ENCODE data around the gene PAFAH1B2. TPM values are rescaled to one million over a fixed set of nuclear protein-coding genes. Genes with fewer than 3 reads are reported as not detected.

PAFAH1B2 gene
- total RNA-seq, 2 donors from 2014 or later, result 72.5 to 126 TPM

DNA sequence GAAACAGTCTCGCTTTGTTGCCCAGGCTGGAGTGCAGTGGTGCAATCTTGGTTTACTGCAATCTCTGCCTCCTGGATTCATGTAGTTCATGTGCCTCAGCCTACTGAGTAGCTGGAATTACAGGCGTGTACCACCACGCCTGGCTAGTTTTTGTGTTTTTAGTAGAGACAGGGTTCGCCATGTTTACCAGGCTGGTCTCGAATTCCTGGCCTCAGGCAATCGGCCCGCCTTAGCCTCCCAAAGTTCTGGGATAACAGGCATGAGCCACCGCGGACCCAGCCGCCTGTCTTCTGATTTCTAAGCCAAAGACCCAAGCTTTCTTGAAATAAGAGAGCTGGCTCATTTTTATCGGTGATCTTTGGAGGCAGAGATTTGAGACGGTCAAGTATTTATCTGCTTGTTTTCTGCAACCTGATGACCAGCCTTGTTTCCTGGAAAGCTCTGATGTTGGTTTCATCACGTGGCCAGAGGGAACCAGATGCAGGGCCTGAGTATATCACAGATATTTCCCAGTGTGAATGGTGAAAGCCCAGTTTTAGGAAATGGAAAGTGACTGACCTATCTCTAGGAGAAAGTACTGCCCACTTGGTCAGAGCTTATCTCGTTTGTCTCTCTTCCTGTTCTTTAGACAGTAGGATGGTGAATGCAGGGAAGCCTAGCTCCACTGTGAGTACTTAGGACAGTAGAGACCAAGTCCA is 28.8 kb downstream of the PAFAH1B2 start:
- Histone ChIP-seq H3K9me3 (no peaks in the 10 kb centered on the region), H3K36me3 (peaks cover 0 to under 1% of the 10 kb centered on the region in 2 donors), H3K27ac (peak overlapping the region; percentile 30 to 53), H3K27me3 (replicated peaks; ENCODE audit: insufficient read depth) (no peaks in the 10 kb centered on the region), H3K4me3 (no peak overlapping the region), H3K4me1 (replicated peaks) (peaks cover 4% of the 10 kb centered on the region)
- no peak for DNase-seq (ENCODE audit: low spot score)
- intact Hi-C loops (cut with DNase I), result no loop called here
- WGBS, result 45% methylated on average over 14 of the region's 14 CpGs
- TF ChIP-seq POLR2AphosphoS5 (IDR thresholded peaks at IDR 0.05), result peak; percentile 10
- TF ChIP-seq POLR2A (IDR thresholded peaks at IDR 0.05), result no peak

DNA sequence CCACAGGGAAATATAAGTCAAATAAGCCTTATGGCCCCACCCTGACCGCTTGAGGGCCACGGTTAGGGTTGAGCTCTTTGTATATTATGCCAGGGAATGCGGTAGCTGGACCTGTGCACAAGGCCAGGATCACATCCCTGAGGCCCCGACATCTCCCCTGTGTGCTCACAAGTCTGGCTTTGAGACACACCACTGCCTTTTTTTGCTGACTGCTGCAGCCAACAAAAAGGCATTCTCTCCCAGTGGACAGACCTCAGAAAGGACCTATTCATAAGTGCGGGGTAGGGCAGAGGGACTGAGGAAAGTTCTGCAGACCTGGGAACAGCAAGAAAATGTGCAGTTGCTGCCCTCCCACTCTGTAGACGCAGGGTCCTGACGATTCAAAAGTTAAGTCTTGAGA is 31.0 kb downstream of the PAFAH1B2 start:
- peaks cover 4% of the 10 kb centered on the region for H3K4me1 ChIP-seq (replicated peaks)
- no peaks in the 10 kb centered on the region for H3K27me3 ChIP-seq (replicated peaks; ENCODE audit: insufficient read depth)
- 68% methylated on average over 7 of the region's 7 CpGs for WGBS
- H3K9me3 ChIP-seq, result no peaks in the 10 kb centered on the region
- DNase-seq (ENCODE audit: low spot score), result no peak
- H3K36me3 ChIP-seq, result no peaks in the 10 kb centered on the region
- H3K27ac ChIP-seq, result no peak overlapping the region
- intact Hi-C loops (cut with DNase I), result loop anchor here (5.0 kb wide), 1 partner anchor 33 kb away; the partner anchor contains the start of gene PAFAH1B2
- no peak overlapping the region for H3K4me3 ChIP-seq
- no peak for TF ChIP-seq CTCF (IDR thresholded peaks at IDR 0.05)
- TF ChIP-seq POLR2AphosphoS5 (IDR thresholded peaks at IDR 0.05), result no peak
- no peak for TF ChIP-seq POLR2A (IDR thresholded peaks at IDR 0.05)

DNA sequence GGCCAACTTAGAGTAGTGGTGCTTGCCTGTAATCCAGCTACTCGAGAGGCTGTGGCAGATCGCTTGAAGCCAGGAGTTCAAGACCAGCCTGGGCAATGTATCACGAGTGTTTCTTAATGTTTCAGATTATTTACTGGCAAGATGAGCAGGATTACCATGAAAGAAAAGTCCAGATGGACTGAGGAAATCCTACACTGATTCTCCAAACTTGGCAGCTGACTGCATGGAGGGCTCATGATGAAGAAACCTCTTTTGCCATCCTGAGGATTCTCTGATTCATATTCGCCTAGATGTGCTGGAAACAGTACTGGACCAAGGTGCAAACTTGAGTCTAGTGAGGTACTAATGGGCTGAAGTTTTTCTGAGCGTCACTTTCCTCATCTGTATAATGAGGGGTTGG is 31.7 kb downstream of the PAFAH1B2 start:
- no peaks in the 10 kb centered on the region for H3K27me3 ChIP-seq (replicated peaks; ENCODE audit: insufficient read depth)
- H3K36me3 ChIP-seq, result no peaks in the 10 kb centered on the region
- peak overlapping the region in 1 of 2 donors; percentile 98 for H3K27ac ChIP-seq
- 77% methylated on average over 5 of the region's 5 CpGs for WGBS
- no peak for DNase-seq (ENCODE audit: low spot score)
- H3K9me3 ChIP-seq, result no peaks in the 10 kb centered on the region
- TF ChIP-seq CTCF (IDR thresholded peaks at IDR 0.05), result no peak
- no peak for TF ChIP-seq POLR2A (IDR thresholded peaks at IDR 0.05)
- no peak for TF ChIP-seq POLR2AphosphoS5 (IDR thresholded peaks at IDR 0.05)
- no peak overlapping the region for H3K4me3 ChIP-seq
- intact Hi-C loops (cut with DNase I), result loop anchor here (5.0 kb wide), 1 partner anchor 33 kb away; the partner anchor contains the start of gene PAFAH1B2
- peaks cover 7% of the 10 kb centered on the region for H3K4me1 ChIP-seq (replicated peaks)

DNA sequence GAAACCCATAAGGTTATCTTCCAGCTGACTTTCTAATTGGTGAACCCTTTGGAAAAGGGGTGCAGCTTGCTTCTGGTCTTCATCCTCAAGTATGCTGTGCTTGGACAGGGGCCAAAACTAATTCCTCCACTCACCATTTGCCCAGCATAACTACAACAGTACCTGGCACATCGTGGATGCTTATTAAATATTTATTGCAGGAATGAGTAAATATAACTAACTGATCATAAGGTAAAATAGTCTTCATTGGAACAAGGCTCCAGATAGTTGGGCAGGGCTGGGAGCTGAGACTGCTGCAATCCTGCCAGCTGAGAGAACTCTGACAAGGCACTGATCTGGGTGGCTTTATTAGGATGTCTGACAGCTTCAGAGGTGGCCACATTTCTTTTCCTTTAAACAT is 32.1 kb downstream of the PAFAH1B2 start:
- TF ChIP-seq CTCF (IDR thresholded peaks at IDR 0.05) (no peak), POLR2AphosphoS5 (IDR thresholded peaks at IDR 0.05) (peak; percentile 93)
- DNase-seq (ENCODE audit: low spot score), result peak; percentile 85
- Histone ChIP-seq H3K36me3 (no peaks in the 10 kb centered on the region), H3K9me3 (no peaks in the 10 kb centered on the region), H3K4me3 (no peak overlapping the region), H3K27me3 (replicated peaks; ENCODE audit: insufficient read depth) (no peaks in the 10 kb centered on the region), H3K27ac (peak overlapping the region; percentile 31 to 98), H3K4me1 (replicated peaks) (peaks cover 10% of the 10 kb centered on the region)
- intact Hi-C loops (cut with DNase I), result loop anchor here (5.0 kb wide), 1 partner anchor 34 kb away; the partner anchor contains the start of gene PAFAH1B2
- WGBS, result 15% methylated on average over 1 of the region's 1 CpG

- TF ChIP-seq POLR2AphosphoS5 (IDR thresholded peaks at IDR 0.05) (no peak), CTCF (IDR thresholded peaks at IDR 0.05) (no peak), POLR2A (IDR thresholded peaks at IDR 0.05) (no peak)
- H3K4me1 ChIP-seq (replicated peaks), result peaks cover 15% of the 10 kb centered on the region
- H3K27ac ChIP-seq, result peak overlapping the region; percentile 98 to 99
- no peak for DNase-seq (ENCODE audit: low spot score)
- intact Hi-C loops (cut with DNase I), result loop anchor here (2.0 to 5.0 kb wide), 2 partner anchors 35 to 49 kb away; partner anchors contain the start of gene PAFAH1B2
- H3K4me3 ChIP-seq, result peak overlapping the region; percentile 96 to 99
- 74% methylated on average over 10 of the region's 10 CpGs for WGBS
- no peaks in the 10 kb centered on the region for H3K9me3 ChIP-seq
- no peaks in the 10 kb centered on the region for H3K36me3 ChIP-seq
- H3K27me3 ChIP-seq (replicated peaks; ENCODE audit: insufficient read depth), result no peaks in the 10 kb centered on the region
Observed at GRCh38 chr11:117177534-117178209, 33.6 kb downstream of the PAFAH1B2 start.
